HFFc6 (cell line): ENCODE data around the gene STK32B. TPM values are rescaled to one million over a fixed set of nuclear protein-coding genes. Genes with fewer than 3 reads are reported as not detected.

ENCODE experiments used
- DNase-seq: peaks from one replicate; pipeline ENCODE4 v3.0.0-alpha.2; 2018
- H3K27ac Mint-ChIP-seq: 2 replicates; pipeline ENCODE4 v1.8.0; 2020; ENCODE audit warnings: mild to moderate bottlenecking, mixed read lengths
- H3K27me3 Mint-ChIP-seq: 2 replicates; pipeline ENCODE4 v1.8.0; 2021; ENCODE audit warnings: mild to moderate bottlenecking, moderate library complexity, mixed read lengths; ENCODE audit not compliant: insufficient read depth
- H3K36me3 Mint-ChIP-seq: 2 replicates; pipeline ENCODE4 v1.8.0; 2021; ENCODE audit warnings: low read depth, mixed read lengths
- H3K4me1 Mint-ChIP-seq: 2 replicates; pipeline ENCODE4 v1.8.0; 2020; ENCODE audit warnings: low read depth, mixed read lengths
- H3K4me3 Mint-ChIP-seq: 2 replicates; pipeline ENCODE4 v1.8.0; 2020; ENCODE audit warnings: mild to moderate bottlenecking, moderate library complexity, mixed read lengths
- H3K9me3 Mint-ChIP-seq: 2 replicates; pipeline ENCODE4 v1.8.0; 2020; ENCODE audit warnings: mild to moderate bottlenecking, mixed read lengths
- CTCF ChIP-seq: fragments of 200-600 bp; sonication (generic); IDR thresholded peaks from 2 replicates; pipeline ENCODE4 v1.5.0; 2021; ENCODE audit warnings: antibody characterized with exemption, mild to moderate bottlenecking
- total RNA-seq, 6 experiments: library from RNA; stranded (reverse); fragmentation: NEBNext Ultra II Directional; extraction: Animal tissue kit (Norgen Biotek cat#: 25700); gene quantifications; 2 replicates in 1 of 6; 3 replicates in 5 of 6; pipeline ENCODE4 v1.2.3, GENCODE V29; 2021

STK32B gene
- total RNA-seq, 6 experiments from 2014 or later = 0.14 to 0.33 (median 0.18) TPM; not detected in 1

- no peak for TF ChIP-seq CTCF
- Mint-ChIP-seq H3K4me1 (peaks cover 5% of the 10 kb centered on the region; the same call in 1 of the 2 replicates), H3K4me3 (no peak overlapping the region), H3K9me3 (peaks cover 11% of the 10 kb centered on the region), H3K27me3 (peaks cover 4% of the 10 kb centered on the region), H3K27ac (no peak overlapping the region), H3K36me3 (no peaks in the 10 kb centered on the region)
- DNase-seq = no peak
Observed at GRCh38 chr4:5412751-5413150, 361.5 kb downstream of the STK32B start.

DNA sequence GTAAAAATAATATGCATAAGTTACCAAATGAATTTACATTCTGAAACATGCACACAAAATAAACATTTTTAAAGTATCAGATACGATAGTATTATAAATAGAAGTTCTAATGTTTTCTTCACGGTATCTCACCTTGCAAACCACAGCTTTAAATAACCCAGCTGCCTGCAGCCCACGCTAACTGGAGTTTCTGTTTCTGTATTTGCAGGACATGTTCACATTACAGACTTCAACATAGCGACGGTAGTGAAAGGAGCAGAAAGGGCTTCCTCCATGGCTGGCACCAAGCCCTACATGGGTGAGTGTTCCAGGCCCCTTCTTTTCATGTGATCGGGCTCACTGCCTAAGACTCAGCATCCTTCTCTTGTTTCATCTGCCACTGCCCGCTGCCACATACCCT is 365.4 kb downstream of the STK32B start:
- Mint-ChIP-seq H3K4me1 (no peaks in the 10 kb centered on the region), H3K36me3 (no peaks in the 10 kb centered on the region), H3K4me3 (no peak overlapping the region), H3K27me3 (peaks cover 5% of the 10 kb centered on the region), H3K27ac (no peak overlapping the region), H3K9me3 (peaks cover 17% of the 10 kb centered on the region)
- no peak for TF ChIP-seq CTCF
- DNase-seq = no peak

DNA sequence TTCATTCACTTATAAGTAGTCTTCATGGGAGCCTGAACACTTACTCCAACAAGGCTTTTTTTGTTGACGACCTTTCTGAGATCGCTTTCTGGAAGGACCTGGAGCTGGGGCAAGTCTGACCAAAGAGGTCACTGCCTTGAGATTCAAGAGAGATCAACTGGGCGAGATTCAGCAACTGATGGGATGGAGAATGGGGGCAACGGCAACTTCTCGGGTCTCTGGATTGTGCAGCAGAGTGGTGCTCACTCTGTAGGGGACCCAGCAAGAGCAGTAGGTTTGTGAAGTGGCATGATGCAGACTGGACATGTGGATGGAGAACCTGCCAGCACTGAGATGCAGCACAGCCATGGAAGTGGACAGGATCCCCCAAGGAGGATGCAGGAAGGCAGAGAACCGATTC is 369.0 kb downstream of the STK32B start:
- no peaks in the 10 kb centered on the region for H3K4me1 Mint-ChIP-seq
- H3K36me3 Mint-ChIP-seq = no peaks in the 10 kb centered on the region
- H3K4me3 Mint-ChIP-seq = no peak overlapping the region
- peaks cover 17% of the 10 kb centered on the region for H3K9me3 Mint-ChIP-seq
- no peak overlapping the region for H3K27ac Mint-ChIP-seq
- DNase-seq = no peak
- no peak for TF ChIP-seq CTCF
- H3K27me3 Mint-ChIP-seq = peaks cover 8% of the 10 kb centered on the region

GRCh38 chr4:5421416-5421815 is 370.1 kb downstream of the STK32B start:
- Mint-ChIP-seq H3K4me1 (no peaks in the 10 kb centered on the region), H3K27me3 (peaks cover 8% of the 10 kb centered on the region), H3K36me3 (no peaks in the 10 kb centered on the region), H3K4me3 (no peak overlapping the region), H3K27ac (no peak overlapping the region), H3K9me3 (peaks cover 17% of the 10 kb centered on the region)
- TF ChIP-seq CTCF = no peak
- no peak for DNase-seq

DNA sequence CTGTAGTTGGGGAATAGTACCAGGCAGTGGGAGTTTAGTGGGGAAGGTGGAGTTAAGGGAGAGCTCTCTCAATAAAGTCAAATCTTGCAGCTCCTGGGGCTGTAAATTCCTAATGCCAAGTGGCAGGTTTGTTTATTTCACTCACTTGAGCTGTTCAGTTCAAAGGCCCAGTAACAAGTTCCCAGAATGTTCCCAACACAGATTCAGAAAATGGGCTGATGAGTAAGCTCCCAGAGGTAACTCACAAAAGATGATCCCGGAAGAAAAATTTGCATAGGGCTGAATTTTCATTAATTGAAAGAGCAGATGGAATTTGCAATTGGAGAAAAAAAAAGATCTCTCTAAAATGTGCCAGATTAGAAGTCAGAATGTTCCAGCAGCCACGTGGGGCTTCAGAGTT is 370.9 kb downstream of the STK32B start:
- Mint-ChIP-seq H3K27ac (no peak overlapping the region), H3K4me3 (no peak overlapping the region), H3K36me3 (no peaks in the 10 kb centered on the region), H3K4me1 (no peaks in the 10 kb centered on the region), H3K27me3 (peaks cover 8% of the 10 kb centered on the region), H3K9me3 (peaks cover 11% of the 10 kb centered on the region)
- TF ChIP-seq CTCF = no peak
- DNase-seq = no peak

- Mint-ChIP-seq H3K4me1 (no peaks in the 10 kb centered on the region), H3K27ac (no peak overlapping the region), H3K27me3 (peaks cover 8% of the 10 kb centered on the region), H3K9me3 (no peaks in the 10 kb centered on the region; the same call in 1 of the 2 replicates), H3K36me3 (no peaks in the 10 kb centered on the region), H3K4me3 (no peak overlapping the region)
- no peak for TF ChIP-seq CTCF
- DNase-seq = no peak
Observed at GRCh38 chr4:5423670-5424069, 372.4 kb downstream of the STK32B start.
